H1 (cell line): ENCODE measurements around the gene TBC1D13.

ENCODE experiments used
- POLR2A ChIP-seq, 2 experiments: IDR thresholded peaks; 1 replicate in 1 of 2; 2 replicates in 1 of 2; pipeline ENCODE4 v1.6.1; 2011; ENCODE audit warnings: low read depth in 2 of 2, low read length in 2 of 2, mild to moderate bottlenecking in 2 of 2; ENCODE audit errors: control extremely low read depth in 1 of 2
- RAD21 ChIP-seq, 2 experiments: IDR thresholded peaks in 1 of 2; conservative IDR thresholded peaks in 1 of 2; 2 replicates each; pipeline ENCODE4 v1.6.1; 2011; ENCODE audit warnings: low read depth in 2 of 2, low read length in 2 of 2, improper control_type of control experiment in 1 of 2, inconsistent platforms in 1 of 2, mild to moderate bottlenecking in 1 of 2, moderate library complexity in 1 of 2
- SIN3A ChIP-seq, 2 experiments: IDR thresholded peaks in 1 of 2; conservative IDR thresholded peaks in 1 of 2; 2 replicates each; pipeline ENCODE4 v1.6.1; 2011 to 2012; ENCODE audit warnings: low read length in 2 of 2, improper control_type of control experiment in 1 of 2, low read depth in 1 of 2, mild to moderate bottlenecking in 1 of 2
- SIRT6 ChIP-seq: IDR thresholded peaks from one replicate; pipeline ENCODE4 v1.7.1; 2012; ENCODE audit warnings: low read length, inconsistent platforms
- TF ChIP-seq, protein P1 (sequence below): IDR thresholded peaks from 2 replicates; pipeline ENCODE4 v1.6.1; 2011; ENCODE audit warnings: low read length, improper control_type of control experiment
- TF ChIP-seq, protein P2 (sequence below), 3 experiments: IDR thresholded peaks; 1 replicate in 2 of 3; 2 replicates in 1 of 3; pipeline versions ENCODE4 v1.5.1 to v1.6.1; 2011; ENCODE audit warnings: low read length in 3 of 3, mild to moderate bottlenecking in 3 of 3, inconsistent platforms in 2 of 3, low read depth in 1 of 3, moderate library complexity in 1 of 3; ENCODE audit not compliant: insufficient read depth in 1 of 3; ENCODE audit errors: control extremely low read depth in 1 of 3
- TF ChIP-seq, protein P3 (sequence below): IDR thresholded peaks from 2 replicates; pipeline ENCODE4 v1.6.1; 2011; ENCODE audit warnings: low read depth, mild to moderate bottlenecking, low read length; ENCODE audit not compliant: insufficient read depth

DNA sequence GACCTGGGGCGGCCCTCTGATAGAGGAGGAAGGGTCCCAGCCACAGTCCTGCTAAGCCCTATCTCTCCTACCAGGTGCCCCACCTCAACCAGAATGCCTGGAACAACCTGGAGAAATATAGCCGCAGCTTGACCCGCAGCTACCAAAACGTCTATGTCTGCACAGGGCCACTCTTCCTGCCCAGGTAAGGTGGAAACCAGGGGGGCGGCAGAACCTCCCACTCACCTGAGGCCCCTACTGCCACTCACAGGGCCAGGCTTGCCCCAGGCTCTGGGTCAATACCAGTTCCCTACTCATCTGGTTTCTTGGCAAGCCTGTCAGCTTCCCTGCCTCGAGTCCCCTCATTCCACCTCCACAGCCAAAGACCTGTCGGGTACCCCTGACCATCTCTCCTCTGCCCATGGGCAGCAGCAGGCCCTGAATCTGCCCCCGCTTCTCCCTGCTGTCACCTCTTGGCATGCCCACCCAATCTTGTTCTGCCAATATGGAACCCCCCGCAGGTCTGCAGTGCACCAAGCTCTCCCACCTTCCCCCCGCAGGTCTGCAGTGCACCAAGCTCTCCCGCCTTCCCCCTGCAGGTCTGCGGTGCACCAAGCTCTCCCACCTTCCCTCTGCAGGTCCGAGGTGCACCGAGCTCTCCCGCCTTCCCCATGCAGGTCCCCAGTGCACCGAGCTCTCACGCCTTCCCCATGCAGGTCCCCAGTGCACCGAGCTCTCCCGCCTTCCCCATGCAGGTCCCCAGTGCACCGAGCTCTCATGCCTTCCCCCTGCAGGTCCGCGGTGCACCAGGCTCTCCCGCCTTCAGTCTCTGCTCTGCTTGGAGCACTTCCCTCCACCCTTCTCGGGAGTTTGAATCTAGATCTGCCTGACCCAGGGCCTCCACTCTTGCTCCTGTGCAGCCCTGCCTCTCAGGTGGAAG lies 33.9 kb downstream of the TBC1D13 start:
- TF ChIP-seq, protein P1, sequence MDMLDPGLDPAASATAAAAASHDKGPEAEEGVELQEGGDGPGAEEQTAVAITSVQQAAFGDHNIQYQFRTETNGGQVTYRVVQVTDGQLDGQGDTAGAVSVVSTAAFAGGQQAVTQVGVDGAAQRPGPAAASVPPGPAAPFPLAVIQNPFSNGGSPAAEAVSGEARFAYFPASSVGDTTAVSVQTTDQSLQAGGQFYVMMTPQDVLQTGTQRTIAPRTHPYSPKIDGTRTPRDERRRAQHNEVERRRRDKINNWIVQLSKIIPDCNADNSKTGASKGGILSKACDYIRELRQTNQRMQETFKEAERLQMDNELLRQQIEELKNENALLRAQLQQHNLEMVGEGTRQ = no peak
- TF ChIP-seq, protein P2, sequence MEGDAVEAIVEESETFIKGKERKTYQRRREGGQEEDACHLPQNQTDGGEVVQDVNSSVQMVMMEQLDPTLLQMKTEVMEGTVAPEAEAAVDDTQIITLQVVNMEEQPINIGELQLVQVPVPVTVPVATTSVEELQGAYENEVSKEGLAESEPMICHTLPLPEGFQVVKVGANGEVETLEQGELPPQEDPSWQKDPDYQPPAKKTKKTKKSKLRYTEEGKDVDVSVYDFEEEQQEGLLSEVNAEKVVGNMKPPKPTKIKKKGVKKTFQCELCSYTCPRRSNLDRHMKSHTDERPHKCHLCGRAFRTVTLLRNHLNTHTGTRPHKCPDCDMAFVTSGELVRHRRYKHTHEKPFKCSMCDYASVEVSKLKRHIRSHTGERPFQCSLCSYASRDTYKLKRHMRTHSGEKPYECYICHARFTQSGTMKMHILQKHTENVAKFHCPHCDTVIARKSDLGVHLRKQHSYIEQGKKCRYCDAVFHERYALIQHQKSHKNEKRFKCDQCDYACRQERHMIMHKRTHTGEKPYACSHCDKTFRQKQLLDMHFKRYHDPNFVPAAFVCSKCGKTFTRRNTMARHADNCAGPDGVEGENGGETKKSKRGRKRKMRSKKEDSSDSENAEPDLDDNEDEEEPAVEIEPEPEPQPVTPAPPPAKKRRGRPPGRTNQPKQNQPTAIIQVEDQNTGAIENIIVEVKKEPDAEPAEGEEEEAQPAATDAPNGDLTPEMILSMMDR (IDR thresholded peaks at IDR 0.05; ENCODE audit: control extremely low read depth in 1 of 3, insufficient read depth in 1 of 3, low read depth in 1 of 3, low read length in 3 of 3) = no peak
- TF ChIP-seq, protein P3, sequence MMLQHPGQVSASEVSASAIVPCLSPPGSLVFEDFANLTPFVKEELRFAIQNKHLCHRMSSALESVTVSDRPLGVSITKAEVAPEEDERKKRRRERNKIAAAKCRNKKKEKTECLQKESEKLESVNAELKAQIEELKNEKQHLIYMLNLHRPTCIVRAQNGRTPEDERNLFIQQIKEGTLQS = no peak
- TF ChIP-seq SIRT6 = no peak
- TF ChIP-seq RAD21 (IDR thresholded peaks at IDR 0.05 in 1 of 2, conservative IDR thresholded peaks at IDR 0.05 in 1 of 2; ENCODE audit: low read depth in 2 of 2, low read length in 2 of 2) = no peak
- peak in 1 of 2 experiments; percentile 29; a peak in 1 of 3 replicates for TF ChIP-seq POLR2A (IDR thresholded peaks at IDR 0.05; ENCODE audit: control extremely low read depth in 1 of 2, low read depth in 2 of 2, low read length in 2 of 2)
- TF ChIP-seq SIN3A (conservative IDR thresholded peaks at IDR 0.05 in 1 of 2, IDR thresholded peaks at IDR 0.05 in 1 of 2; ENCODE audit: low read depth in 1 of 2, low read length in 2 of 2) = no peak
